ENCODE measurements around the gene APH1B.

- no peak for TF ChIP-seq CTCF (conservative IDR thresholded peaks at IDR 0.05; ENCODE audit: low read depth, low read length)
- no peak for TF ChIP-seq RAD21 (IDR thresholded peaks at IDR 0.05; ENCODE audit: low read length)
These were observed 36.4 kb downstream of the APH1B start for GRCh38 chr15:63313825-63314224.

Data from IMR-90 (cell line).